ENCODE measurements around the gene AHI1.

Gene AHI1

GRCh38 chr6:135285165-135285564 is 212.4 kb downstream of the AHI1 start:
- DNase-seq = no peak

- DNase-seq = no peak
These were observed 213.6 kb downstream of the AHI1 start for GRCh38 chr6:135283926-135284325.

- no peak for DNase-seq
These were observed 215.1 kb downstream of the AHI1 start for GRCh38 chr6:135282395-135282794.

- DNase-seq = no peak
These were observed 215.6 kb downstream of the AHI1 start for GRCh38 chr6:135281964-135282363.

- no peak for DNase-seq
These were observed 216.3 kb downstream of the AHI1 start for GRCh38 chr6:135281227-135281626.

- DNase-seq = no peak
These were observed 217.0 kb downstream of the AHI1 start for GRCh38 chr6:135280375-135281136.

- no peak for DNase-seq
These were observed 220.1 kb downstream of the AHI1 start for GRCh38 chr6:135277422-135277821.

- no peak for DNase-seq
These were observed 222.8 kb downstream of the AHI1 start for GRCh38 chr6:135274561-135275293.

GRCh38 chr6:135271626-135272025 is 225.9 kb downstream of the AHI1 start:
- no peak for DNase-seq

GRCh38 chr6:135270676-135271536 is 226.6 kb downstream of the AHI1 start:
- DNase-seq = no peak

- DNase-seq = no peak
These were observed 228.1 kb downstream of the AHI1 start for GRCh38 chr6:135269481-135269891.

GRCh38 chr6:135268740-135269139 is 228.8 kb downstream of the AHI1 start:
- no peak for DNase-seq

- DNase-seq = no peak
These were observed 229.3 kb downstream of the AHI1 start for GRCh38 chr6:135268263-135268662.

- no peak for DNase-seq
These were observed 230.5 kb downstream of the AHI1 start for GRCh38 chr6:135267085-135267484.

- no peak for DNase-seq
These were observed 230.9 kb downstream of the AHI1 start for GRCh38 chr6:135266675-135267074.

GRCh38 chr6:135265278-135265677 is 232.3 kb downstream of the AHI1 start:
- no peak for DNase-seq

- no peak for DNase-seq
These were observed 235.4 kb downstream of the AHI1 start for GRCh38 chr6:135261872-135262725.

- no peak for DNase-seq
These were observed 236.9 kb downstream of the AHI1 start for GRCh38 chr6:135260612-135261011.

- no peak for DNase-seq
These were observed 238.6 kb downstream of the AHI1 start for GRCh38 chr6:135258970-135259369.

- no peak for DNase-seq
These were observed 239.7 kb downstream of the AHI1 start for GRCh38 chr6:135257631-135258405.

GRCh38 chr6:135256866-135257265 is 240.7 kb downstream of the AHI1 start:
- no peak for DNase-seq

GRCh38 chr6:135254471-135254870 is 243.1 kb downstream of the AHI1 start:
- DNase-seq = no peak
